GM19043 (cell line): ENCODE data around the gene SCYGR4.
A peak's percentile ranks its signal among the peaks of the same experiment; 100 is the strongest.
"Not testable (repeated sequence)": the region's sequence is repeated elsewhere in the genome, so short reads cannot be mapped to it uniquely, and the experiment has no call there.

Experiments used
- ATAC-seq: cut with Tn5 transposase; IDR thresholded peaks from one replicate; pipeline ENCODE4 v1.9.1; 2021; ENCODE audit warnings: low read depth; ENCODE audit not compliant: unreplicated experiment

Gene SCYGR4, protein sequence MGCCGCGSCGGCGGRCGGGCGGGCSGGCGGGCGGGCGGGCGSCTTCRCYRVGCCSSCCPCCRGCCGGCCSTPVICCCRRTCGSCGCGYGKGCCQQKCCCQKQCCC

DNA sequence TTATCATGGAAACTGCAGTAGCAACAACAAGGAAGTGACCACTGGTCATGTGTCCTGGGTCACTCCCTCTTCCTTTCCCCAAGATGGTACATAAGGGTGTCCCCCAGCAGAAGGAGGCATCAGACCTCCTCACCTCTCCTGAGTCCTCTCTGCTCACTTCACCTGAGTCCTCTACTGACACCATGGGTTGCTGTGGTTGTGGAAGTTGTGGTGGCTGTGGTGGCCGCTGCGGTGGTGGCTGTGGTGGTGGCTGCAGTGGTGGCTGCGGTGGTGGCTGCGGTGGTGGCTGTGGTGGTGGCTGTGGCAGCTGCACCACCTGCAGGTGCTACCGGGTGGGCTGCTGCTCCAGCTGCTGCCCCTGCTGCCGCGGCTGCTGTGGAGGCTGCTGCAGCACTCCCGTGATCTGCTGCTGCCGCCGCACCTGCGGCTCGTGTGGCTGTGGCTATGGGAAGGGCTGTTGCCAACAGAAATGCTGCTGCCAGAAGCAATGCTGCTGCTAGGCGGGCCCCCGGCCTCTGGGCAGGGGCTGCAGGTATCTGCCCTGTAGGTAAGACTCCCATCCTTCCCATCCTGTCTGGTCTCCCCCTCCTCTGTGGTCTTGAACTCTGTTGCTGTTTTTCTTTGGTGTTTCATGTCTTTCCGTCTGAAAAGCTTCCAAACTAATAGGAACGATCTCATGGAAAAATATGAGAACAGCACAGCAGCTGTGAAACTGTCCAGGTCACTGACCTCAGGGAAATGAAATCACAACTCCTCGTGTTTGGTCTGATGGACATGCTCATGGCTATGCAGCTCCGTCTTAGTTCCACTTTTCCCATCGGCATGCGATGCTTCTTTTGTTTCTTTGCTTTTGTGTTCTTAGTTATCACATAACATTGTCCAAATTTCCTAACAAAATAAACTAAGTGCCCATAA lies at the start of gene SCYGR4:
Gene SCYGR4, plus strand, starts transcription at position 183 of the 915 bp plus-strand sequence. Its CDS starts 0 bp downstream, at position 183.
- ATAC-seq, result no peak

DNA sequence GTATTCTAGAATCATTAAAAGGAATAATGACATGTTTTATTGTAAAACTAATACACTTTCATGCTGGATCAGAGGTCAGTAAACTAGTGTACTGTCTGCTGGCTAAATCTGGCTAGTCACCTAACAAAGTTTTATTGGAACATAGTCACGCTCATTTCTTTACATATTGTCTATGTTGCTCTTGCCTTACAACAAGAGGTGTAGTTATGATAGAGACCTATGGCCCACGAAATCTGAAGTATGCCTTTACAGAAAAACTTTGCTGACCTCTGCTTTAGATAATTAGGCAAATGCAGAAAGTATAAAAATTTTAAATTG lies 48.5 kb upstream of the SCYGR4 start:
- no peak for ATAC-seq

DNA sequence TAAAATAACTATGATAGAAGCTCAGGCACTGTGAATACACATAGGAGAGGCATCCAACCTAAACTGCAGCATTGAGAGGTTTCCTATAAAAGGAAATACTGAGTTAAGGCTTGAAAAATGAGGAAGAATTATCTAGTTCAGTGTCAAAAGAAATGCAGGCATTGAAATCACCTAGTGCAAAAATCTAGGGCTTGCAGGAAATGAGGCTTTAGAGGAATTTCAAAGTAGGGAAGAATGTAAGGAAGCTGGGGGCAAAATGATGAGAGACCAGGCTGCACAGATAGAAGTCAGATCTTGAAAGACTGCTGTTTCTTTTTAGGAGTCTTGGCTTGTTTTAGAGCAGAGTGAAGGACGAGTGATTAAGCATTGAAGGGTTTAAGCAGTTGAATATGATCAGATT lies 46.7 kb upstream of the SCYGR4 start:
- no peak for ATAC-seq

DNA sequence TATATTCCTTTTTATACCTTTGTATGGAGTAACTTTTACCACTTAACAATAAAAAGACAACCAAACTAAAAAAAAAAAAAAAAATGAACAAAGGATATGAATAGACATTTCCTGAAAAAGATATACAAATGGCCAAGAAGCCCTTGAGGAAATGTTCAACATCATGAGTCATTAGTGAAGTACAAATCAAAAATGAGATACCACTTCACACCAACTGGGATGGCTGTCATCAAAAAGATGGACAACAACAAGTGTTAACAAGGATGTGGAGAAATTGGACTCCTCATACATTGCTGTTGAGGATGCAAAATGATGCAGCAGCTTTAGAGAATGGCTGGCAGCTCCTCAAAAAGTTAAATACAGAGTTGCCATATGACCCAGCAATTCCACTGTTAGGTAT lies 41.2 kb upstream of the SCYGR4 start:
- no peak for ATAC-seq

DNA sequence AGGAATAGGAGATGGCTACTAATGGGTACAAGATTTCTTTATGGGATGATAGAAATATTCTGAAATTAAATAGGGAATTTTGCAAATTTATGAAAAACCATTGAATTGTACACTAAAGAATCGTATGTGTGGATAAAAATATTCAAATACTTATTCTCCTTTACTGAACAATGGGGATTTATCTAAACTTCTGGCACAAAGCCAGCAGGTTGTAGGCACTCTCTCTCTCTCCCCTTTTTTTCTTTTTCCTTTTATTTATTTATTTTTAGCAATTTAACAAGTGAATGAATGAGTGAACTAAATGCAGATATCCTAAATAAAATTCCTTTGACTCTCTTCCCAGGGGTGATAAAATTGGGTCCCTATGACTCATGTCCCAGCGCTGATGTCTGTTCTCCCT lies 40.5 kb upstream of the SCYGR4 start:
- ATAC-seq, result no peak

DNA sequence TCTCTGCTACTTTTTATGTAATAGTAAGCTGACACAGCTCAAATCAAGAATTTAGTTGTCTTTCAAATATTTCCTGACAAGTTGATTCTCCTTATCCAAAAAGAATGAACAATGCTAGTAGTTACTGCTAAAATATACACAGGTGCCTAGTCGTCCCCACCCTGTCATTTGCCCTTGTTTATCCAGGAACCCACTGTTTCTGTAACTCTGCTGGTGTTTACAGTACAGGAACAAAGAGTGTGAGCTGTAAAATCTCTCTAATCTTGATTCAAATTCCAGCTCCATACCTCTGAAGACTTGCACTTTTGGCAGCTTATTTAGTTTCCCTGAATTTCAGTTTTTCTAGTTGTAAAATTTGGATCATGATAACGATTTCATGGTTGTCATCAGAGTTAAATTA lies 39.7 kb upstream of the SCYGR4 start:
- ATAC-seq, result no peak

DNA sequence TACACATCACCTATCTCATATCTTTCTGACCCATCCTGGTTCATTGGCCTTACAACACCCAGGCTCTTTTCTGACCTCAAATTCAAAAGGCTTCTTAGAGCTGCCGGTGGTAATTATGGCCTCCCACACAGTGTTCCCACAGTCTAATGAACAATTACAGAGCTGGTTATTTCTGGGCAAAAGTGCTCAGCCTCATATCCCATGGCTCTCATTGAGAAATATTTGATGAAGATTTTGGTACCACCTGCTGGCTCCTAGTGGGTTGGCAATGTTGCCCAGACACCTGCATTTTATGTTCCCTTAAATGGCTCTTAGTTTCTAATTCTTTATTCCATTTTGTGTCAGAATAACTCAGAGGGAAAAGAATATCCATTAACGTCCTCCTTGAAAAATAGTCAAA lies 38.7 kb upstream of the SCYGR4 start:
- ATAC-seq, result no peak

DNA sequence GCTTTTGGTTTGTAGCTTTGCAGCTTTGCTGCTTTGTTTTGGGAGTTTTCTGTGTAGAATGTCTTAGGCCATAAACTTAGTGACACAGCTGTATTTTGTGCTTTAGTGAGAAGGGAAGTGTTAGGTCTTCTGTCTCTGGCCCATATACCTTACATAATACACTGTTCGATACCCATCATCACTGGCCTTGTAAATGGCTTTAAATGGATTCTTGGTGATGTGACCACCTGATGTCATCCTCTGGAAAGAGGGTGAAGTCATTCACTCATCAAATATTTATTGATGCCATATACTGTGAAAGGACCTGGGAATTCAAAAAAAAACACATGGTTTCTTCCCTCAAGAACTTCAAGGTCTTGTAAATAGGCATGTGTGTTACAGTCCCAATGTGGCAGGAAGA lies 37.5 kb upstream of the SCYGR4 start:
- ATAC-seq, result no peak

DNA sequence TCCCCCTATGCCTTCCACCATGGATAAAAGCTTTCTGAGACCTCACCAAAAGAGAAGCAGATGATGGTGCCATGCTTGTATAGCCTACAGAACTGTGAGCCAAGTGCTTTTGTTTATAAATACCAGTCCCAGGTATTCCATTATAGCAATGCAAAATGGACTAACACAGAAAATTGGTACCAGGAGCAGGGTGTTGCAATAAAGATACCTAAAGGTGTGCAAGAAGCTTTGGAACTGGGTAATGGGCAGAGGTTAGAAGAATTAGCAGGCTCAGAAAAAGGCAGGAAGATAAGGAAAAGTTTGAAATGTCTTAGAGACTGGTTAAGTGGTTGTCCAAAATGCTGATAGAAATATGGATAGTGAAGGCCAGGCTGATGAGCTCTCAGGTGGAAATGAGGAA lies 34.9 kb upstream of the SCYGR4 start:
- no peak for ATAC-seq

DNA sequence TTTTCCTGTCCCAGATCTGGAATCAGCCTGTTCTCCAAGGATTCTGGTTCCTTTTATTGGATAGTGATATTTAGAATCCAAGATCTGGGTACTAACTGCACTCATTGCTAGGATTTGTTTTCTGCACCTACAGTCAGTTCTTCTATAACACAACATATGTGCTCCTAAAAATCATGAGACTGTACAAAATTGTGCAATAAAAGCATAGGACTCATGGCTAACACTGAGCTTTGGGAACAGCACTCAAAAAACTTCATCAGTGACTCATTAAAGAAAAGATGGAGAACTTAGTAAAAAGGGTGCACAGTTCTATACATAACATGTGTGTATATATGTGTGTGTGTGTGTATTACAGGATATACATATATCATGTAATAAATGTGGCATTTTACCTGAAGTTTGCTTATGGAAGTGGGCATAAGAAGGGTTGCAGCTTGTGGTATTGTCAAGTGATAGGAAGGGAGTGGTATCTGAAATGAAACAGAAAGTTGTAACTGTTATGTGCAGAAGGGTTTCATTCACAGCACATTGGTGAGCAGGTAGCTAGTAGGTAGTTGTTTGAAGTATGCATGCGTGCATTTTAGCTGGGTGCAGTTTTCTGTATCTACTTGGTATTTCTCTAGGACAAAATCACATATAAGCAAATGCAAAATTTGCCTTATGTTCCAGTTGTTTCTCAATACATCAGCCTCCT lies 24.5 kb upstream of the SCYGR4 start:
- peak; percentile 61 for ATAC-seq

DNA sequence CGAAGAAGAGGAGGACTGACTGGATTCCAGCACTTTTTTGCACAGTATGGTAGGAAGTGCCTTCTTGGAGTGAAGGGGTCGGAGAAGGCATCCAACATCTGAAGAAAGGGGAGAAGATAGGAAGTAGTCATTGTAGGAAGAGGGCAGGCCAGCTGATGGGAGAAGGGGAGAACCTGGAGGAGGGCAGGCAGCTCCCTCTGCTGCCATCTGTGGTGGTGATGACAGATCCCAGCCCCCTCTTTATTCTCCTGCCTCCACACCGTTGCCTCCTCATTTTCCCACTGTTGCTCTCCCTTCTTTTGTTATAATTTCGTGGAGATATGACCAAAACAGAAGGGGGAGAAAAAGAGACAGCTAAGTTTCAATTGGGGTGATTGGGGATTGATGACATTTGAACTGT lies 21.5 kb upstream of the SCYGR4 start:
- ATAC-seq, result no peak

DNA sequence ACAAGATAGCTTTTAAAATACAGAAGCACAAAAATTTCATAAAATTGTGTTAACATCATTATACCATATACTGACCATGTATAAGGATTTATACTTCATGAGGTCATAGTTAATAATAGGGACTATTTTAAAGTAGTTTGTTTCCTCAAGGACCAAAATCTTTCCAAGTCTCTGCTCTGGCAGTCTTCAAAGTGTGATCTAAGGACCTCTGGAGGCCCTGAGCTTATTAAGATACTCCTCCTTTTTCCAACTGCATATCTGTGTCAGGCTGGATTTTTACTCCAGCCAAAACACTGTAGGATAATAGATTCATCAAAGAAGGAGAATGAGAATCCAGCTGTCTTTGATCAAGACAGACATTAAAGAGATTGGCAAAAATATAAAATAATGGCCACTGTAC lies 20.3 kb upstream of the SCYGR4 start:
- ATAC-seq, result no peak

DNA sequence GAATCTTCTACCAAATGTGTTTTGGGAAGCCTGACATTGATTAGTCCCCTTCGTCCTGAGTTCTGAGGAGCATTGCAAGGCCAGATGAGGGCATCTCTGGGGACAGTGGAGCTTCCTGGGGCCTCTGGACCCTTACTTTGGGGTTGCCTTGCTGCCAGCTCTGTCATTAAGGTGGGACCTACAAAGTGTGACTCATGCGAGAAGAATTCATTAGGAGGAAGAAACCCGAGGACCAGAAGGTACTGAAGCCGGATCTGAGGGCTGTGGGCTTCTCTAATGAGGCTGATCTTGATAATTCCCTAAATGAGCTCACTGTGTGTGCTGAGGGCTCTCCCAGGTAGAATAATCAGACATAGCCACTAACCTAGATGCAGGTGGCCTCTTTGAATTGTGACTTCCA lies 19.3 kb upstream of the SCYGR4 start:
- no peak for ATAC-seq

DNA sequence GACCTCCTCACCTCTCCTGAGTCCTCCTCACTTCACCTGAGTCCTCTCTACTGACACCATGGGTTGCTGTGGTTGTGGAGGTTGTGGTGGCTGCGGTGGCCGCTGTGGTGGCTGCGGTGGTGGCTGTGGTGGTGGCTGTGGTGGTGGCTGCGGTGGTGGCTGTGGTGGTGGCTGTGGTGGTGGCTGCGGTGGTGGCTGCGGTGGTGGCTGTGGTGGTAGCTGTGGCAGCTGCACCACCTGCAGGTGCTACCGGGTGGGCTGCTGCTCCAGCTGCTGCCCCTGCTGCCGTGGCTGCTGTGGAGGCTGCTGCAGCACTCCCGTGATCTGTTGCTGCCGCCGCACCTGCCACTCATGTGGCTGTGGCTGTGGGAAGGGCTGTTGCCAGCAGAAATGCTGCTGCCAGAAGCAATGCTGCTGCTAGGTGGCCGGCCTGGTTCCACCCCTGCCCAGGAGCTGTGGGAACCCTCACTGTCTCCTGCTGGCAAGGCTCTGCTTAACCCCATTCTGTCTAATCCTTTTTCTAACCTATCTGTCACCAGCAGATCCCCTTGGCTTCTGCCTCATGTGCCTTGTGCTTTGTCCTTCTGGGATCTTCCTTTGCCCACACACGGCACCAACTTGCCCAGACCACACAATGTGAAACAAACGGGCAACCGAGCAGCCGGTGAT lies 18.3 kb upstream of the SCYGR4 start, which contains the start of gene SCYGR2:
Gene SCYGR2, plus strand, starts transcription at position 59 of the 669 bp plus-strand sequence. Its CDS starts 0 bp downstream, at position 59.
- not testable (repeated sequence) for ATAC-seq

DNA sequence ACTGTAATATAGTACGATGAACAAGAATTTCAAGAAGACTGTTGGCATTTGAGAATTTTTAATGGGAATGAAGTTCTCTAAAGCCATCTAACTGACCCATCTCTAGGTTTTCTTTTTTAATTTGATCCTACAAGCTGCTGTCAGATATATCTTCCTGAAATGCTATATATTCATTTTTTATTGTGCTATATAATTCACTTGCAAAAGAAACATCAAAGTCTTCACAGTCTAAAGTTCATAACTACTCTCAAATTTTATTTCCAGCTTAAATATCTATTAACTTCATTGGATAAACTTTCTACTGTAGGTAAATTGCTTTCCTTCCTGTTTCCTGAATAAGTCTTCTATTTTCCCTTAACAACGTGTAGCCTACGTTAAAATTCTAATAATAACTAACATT lies 14.9 kb upstream of the SCYGR4 start:
- no peak for ATAC-seq

DNA sequence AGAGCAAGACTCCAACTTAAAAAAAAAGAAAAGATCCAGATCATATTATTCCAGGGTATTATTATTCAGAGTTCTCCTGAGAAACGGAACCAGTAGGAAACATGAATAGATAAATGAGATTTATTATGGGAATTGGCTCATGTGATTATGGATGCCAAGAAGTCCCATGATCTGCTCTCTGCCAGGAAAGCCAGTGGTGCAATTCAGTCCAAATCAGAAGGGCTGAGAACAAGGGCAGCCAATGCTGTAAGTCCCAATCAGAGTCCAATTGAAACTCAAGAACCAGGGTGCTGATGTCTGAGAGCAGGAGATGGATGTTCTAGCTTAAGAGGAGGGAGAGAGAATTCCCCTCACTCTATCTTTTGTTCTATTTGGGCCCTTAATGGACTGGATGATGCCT lies 10.8 kb upstream of the SCYGR4 start:
- no peak for ATAC-seq

DNA sequence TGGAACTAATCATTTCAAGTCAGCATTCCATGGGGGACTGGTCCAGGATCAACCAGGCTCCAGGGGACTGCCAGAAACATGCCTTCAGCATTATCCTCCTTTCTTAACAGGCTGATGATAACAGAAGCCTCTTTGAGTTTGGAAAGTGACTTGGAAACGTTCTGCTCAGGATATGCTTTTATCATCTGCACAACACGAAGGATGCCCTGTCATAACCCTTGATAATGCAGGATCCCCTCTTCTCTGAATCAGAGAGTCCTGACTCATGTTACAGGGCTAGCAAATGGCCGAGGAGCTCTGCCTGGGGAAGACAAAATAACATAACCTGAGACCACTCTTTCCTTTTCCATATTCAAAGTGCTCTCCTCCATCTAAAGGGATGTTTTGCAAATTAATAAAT lies 9.4 kb upstream of the SCYGR4 start:
- ATAC-seq, result no peak

DNA sequence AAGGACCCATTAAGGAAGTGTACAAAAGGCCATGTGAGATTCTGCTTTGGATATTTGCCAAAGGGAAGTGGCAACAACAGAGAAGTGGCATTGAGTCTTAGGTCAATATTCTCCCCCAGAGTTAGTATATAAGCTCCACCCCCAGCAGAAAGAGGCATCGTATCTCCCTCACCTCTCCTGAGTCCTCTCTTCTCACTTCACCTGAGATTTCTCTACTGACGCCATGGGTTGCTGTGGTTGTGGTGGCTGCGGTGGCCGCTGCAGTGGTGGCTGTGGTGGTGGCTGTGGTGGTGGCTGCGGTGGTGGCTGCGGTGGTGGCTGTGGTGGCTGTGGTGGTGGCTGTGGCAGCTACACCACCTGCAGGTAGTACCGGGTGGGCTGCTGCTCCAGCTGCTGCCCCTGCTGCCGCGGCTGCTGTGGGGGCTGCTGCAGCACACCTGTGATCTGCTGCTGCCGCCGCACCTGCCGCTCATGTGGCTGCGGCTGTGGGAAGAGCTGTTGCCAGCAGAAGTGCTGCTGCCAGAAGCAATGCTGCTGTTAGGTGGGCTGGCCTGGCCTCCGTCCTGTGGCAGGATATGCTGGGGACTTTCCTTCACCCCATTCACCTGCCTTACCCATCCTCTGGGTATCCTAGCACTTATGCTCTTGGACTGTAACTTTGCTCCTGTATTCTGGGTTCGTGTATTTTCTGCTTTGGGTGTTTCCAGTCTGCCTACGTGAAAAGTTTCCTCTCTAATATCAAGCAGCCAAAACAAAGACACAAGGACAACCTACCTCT lies 8.5 kb upstream of the SCYGR4 start:
- peak; percentile 60 for ATAC-seq

DNA sequence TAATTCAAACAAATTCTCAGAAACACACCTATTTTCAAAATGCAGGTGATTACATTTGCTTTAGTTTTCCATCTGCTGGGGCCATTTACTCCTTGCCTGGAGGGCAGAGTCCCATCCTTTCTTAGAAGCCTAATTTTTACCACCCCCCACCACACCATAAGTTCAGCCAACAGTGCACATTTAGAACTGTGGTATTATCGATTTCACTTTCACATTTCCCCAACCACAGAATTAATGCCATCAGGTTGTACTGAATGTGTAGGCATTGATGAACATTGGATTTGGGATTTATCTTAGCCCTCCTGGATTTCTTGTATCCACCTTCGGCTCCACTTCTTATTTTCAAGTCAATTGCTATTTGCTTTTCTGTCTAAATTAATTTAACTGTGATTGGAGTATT lies 7.2 kb upstream of the SCYGR4 start:
- no peak for ATAC-seq

DNA sequence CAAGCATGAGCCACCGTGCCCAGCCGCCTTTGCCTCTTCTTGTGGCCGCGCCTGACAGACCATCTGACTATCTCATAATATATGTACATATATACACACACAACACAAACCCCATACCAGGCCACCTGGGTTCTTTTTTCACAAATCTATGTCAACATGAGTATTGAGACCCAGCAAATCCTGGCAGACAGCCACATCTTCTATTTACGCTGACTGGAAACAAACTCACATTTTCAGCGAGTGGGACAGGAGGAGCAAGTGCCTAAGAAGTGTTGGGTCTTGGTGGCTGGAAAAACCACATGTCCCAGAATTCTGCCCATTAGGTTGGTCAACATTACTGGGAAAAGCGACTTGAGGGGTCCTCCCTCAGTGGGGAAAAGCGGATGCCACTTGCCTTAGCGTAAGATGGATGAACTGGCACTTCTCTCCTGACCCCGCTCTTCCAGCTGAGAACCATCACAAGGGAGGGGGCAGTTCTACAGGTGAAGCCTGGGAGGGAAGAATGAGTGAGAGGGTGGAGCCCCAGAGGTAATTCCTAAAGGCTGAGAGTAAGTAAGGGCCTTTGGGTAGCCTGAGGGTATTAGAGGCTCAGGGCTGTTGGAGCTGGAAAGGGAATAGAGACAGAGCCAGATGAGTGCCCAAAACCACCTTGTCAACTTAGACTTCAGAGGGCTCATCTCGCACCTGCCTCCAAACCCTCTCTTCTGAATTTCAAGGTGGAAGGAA lies 4.6 kb upstream of the SCYGR4 start:
- no peak for ATAC-seq
